ENCODE measurements around the gene MLLT6.

The MLLT6 gene

GRCh38 chr17:38750312-38751121 is 45.4 kb downstream of the MLLT6 start:
- no peak for DNase-seq (ENCODE audit: low read depth)
- TF ChIP-seq CTCF (IDR thresholded peaks at IDR 0.05; ENCODE audit: control insufficient read depth, insufficient read depth, low read depth, low read length, missing control alignments) = no peak
- H3K4me3 ChIP-seq (ENCODE audit: control insufficient read depth, low read depth, low read length) = peak overlapping the region; percentile 99; the same call in 1 of the 2 replicates

- peak overlapping the region; percentile 29 for H3K4me3 ChIP-seq (ENCODE audit: control insufficient read depth, low read depth, low read length)
- DNase-seq (ENCODE audit: low read depth) = no peak
These were observed 46.2 kb downstream of the MLLT6 start for GRCh38 chr17:38751144-38751807.

GRCh38 chr17:38751808-38752307 is 46.8 kb downstream of the MLLT6 start:
- peak overlapping the region; percentile 85 for H3K4me3 ChIP-seq (ENCODE audit: control insufficient read depth, low read depth, low read length)
- TF ChIP-seq CTCF (IDR thresholded peaks at IDR 0.05; ENCODE audit: control insufficient read depth, insufficient read depth, low read depth, low read length, missing control alignments) = no peak
- DNase-seq (ENCODE audit: low read depth) = peak; percentile 51

More at GRCh38 chr17:38751144-38751807, 46.2 kb downstream of the MLLT6 start:
- no peak for TF ChIP-seq CTCF (IDR thresholded peaks at IDR 0.05; ENCODE audit: control insufficient read depth, insufficient read depth, low read depth, low read length, missing control alignments)

GRCh38 chr17:38752308-38753070 is 47.4 kb downstream of the MLLT6 start, which contains the start of gene PSMB3:
PSMB3 (plus strand) TSS chr17:38752741; CDS start chr17:38752827, 86 bp downstream.
- peak; percentile 99 for DNase-seq (ENCODE audit: low read depth)
- TF ChIP-seq CTCF (IDR thresholded peaks at IDR 0.05; ENCODE audit: control insufficient read depth, insufficient read depth, low read depth, low read length, missing control alignments) = no peak
- peak within 1 kb of the TSS; percentile 85 for H3K4me3 ChIP-seq (ENCODE audit: control insufficient read depth, low read depth, low read length)

GRCh38 chr17:38753071-38753506 is 48.0 kb downstream of the MLLT6 start:
- TF ChIP-seq CTCF (IDR thresholded peaks at IDR 0.05; ENCODE audit: control insufficient read depth, insufficient read depth, low read depth, low read length, missing control alignments) = no peak

GRCh38 chr17:38761612-38762011 is 56.5 kb downstream of the MLLT6 start:
- no peak for DNase-seq (ENCODE audit: low read depth)
- TF ChIP-seq CTCF (IDR thresholded peaks at IDR 0.05; ENCODE audit: control insufficient read depth, insufficient read depth, low read depth, low read length, missing control alignments) = peak; percentile 46
- no peak overlapping the region for H3K4me3 ChIP-seq (ENCODE audit: control insufficient read depth, low read depth, low read length)

More at GRCh38 chr17:38753071-38753506, 48.0 kb downstream of the MLLT6 start:
- no peak for DNase-seq (ENCODE audit: low read depth)
- peak overlapping the region; percentile 85 for H3K4me3 ChIP-seq (ENCODE audit: control insufficient read depth, low read depth, low read length)
